ENCODE results near the gene BOK. TPM values are rescaled to one million over a fixed set of nuclear protein-coding genes. Genes with fewer than 3 reads are reported as not detected.

Gene BOK
- total and polyA plus RNA-seq, 4 donors, result 11.3 to 82.1 (median 44.0) TPM

DNA sequence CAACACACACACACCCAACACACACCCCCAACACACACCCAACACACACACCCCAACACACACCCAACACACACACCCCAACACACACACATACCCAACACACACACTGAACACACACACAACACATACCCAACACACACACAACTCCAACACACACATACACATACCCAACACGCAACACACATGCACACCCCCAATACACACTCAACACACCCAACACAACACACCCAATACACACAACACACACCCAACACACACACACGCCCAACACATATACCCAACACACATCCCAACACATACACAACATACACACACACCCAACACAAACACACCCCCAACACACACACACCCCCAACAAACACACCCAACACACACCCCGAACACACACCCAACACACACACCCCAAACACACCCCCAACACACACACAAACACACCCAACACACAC, 42.0 kb upstream of the BOK start:
- H3K9ac ChIP-seq (ENCODE audit: low read depth in 1 of 2, low read length in 2 of 2), result no peak overlapping the region
- H3K4me1 ChIP-seq (ENCODE audit: control insufficient read depth in 4 of 4, insufficient read depth in 4 of 4, low read length in 3 of 4), result no peaks in the 10 kb centered on the region
- 96% methylated on average over 3 of the region's 3 CpGs for WGBS
- TF ChIP-seq HNF4G (IDR thresholded peaks at IDR 0.05), result no peak
- no peak for TF ChIP-seq FOXA1 (IDR thresholded peaks at IDR 0.05)
- no peak for TF ChIP-seq HNF4A (conservative IDR thresholded peaks at IDR 0.05)
- TF ChIP-seq RXRA (IDR thresholded peaks at IDR 0.05), result no peak
- TF ChIP-seq, protein P1, sequence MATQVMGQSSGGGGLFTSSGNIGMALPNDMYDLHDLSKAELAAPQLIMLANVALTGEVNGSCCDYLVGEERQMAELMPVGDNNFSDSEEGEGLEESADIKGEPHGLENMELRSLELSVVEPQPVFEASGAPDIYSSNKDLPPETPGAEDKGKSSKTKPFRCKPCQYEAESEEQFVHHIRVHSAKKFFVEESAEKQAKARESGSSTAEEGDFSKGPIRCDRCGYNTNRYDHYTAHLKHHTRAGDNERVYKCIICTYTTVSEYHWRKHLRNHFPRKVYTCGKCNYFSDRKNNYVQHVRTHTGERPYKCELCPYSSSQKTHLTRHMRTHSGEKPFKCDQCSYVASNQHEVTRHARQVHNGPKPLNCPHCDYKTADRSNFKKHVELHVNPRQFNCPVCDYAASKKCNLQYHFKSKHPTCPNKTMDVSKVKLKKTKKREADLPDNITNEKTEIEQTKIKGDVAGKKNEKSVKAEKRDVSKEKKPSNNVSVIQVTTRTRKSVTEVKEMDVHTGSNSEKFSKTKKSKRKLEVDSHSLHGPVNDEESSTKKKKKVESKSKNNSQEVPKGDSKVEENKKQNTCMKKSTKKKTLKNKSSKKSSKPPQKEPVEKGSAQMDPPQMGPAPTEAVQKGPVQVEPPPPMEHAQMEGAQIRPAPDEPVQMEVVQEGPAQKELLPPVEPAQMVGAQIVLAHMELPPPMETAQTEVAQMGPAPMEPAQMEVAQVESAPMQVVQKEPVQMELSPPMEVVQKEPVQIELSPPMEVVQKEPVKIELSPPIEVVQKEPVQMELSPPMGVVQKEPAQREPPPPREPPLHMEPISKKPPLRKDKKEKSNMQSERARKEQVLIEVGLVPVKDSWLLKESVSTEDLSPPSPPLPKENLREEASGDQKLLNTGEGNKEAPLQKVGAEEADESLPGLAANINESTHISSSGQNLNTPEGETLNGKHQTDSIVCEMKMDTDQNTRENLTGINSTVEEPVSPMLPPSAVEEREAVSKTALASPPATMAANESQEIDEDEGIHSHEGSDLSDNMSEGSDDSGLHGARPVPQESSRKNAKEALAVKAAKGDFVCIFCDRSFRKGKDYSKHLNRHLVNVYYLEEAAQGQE (IDR thresholded peaks at IDR 0.05), result no peak
- TF ChIP-seq GABPA (IDR thresholded peaks at IDR 0.05 in 1 of 2, conservative IDR thresholded peaks at IDR 0.05 in 1 of 2), result no peak
- TF ChIP-seq JUND (IDR thresholded peaks at IDR 0.05), result no peak
- TF ChIP-seq, protein P2, sequence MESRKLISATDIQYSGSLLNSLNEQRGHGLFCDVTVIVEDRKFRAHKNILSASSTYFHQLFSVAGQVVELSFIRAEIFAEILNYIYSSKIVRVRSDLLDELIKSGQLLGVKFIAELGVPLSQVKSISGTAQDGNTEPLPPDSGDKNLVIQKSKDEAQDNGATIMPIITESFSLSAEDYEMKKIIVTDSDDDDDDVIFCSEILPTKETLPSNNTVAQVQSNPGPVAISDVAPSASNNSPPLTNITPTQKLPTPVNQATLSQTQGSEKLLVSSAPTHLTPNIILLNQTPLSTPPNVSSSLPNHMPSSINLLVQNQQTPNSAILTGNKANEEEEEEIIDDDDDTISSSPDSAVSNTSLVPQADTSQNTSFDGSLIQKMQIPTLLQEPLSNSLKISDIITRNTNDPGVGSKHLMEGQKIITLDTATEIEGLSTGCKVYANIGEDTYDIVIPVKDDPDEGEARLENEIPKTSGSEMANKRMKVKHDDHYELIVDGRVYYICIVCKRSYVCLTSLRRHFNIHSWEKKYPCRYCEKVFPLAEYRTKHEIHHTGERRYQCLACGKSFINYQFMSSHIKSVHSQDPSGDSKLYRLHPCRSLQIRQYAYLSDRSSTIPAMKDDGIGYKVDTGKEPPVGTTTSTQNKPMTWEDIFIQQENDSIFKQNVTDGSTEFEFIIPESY (IDR thresholded peaks at IDR 0.05), result no peak
- no peak for TF ChIP-seq RAD21 (IDR thresholded peaks at IDR 0.05)
- TF ChIP-seq SP1 (IDR thresholded peaks at IDR 0.05), result no peak
- H3K27ac ChIP-seq (ENCODE audit: low read depth in 1 of 2, low read length in 2 of 2), result no peak overlapping the region
- DNase-seq (ENCODE audit: low spot score), result no peak
- H3K4me3 ChIP-seq (ENCODE audit: low read depth in 1 of 3, low read length in 3 of 3), result no peak overlapping the region
- no peaks in the 10 kb centered on the region for H3K9me3 ChIP-seq (ENCODE audit: control insufficient read depth in 4 of 4, low read length in 3 of 4)
- H3K36me3 ChIP-seq (ENCODE audit: control insufficient read depth in 4 of 4, insufficient read depth in 3 of 4, low read depth in 1 of 4, low read length in 3 of 4), result no peaks in the 10 kb centered on the region
- no peaks in the 10 kb centered on the region for H3K27me3 ChIP-seq (ENCODE audit: control insufficient read depth in 4 of 4, insufficient read depth in 4 of 4, low read length in 3 of 4)

DNA sequence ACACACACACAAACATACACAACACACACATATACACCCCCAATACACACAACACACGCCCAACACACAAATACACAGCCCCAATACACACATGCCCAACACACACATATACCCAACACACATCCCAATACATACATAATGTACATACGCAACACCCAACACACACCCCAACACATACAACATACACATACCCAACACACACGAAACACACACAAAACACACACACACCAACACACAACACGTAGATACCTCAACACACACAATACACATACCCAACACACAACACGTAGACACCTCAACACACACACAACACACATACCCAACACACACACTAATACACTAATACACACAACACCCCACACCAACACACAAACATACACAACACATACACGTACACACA, 41.2 kb upstream of the BOK start:
- 94% methylated on average over 6 of the region's 6 CpGs for WGBS
- TF ChIP-seq GABPA (IDR thresholded peaks at IDR 0.05 in 1 of 2, conservative IDR thresholded peaks at IDR 0.05 in 1 of 2), result no peak
- TF ChIP-seq, protein P1 (IDR thresholded peaks at IDR 0.05), result no peak
- no peak for DNase-seq (ENCODE audit: low spot score)
- no peak overlapping the region for H3K4me3 ChIP-seq (ENCODE audit: low read depth in 1 of 3, low read length in 3 of 3)
- no peak overlapping the region for H3K27ac ChIP-seq (ENCODE audit: low read depth in 1 of 2, low read length in 2 of 2)
- no peak overlapping the region for H3K9ac ChIP-seq (ENCODE audit: low read depth in 1 of 2, low read length in 2 of 2)
- no peaks in the 10 kb centered on the region for H3K36me3 ChIP-seq (ENCODE audit: control insufficient read depth in 4 of 4, insufficient read depth in 3 of 4, low read depth in 1 of 4, low read length in 3 of 4)
- H3K4me1 ChIP-seq (ENCODE audit: control insufficient read depth in 4 of 4, insufficient read depth in 4 of 4, low read length in 3 of 4), result no peaks in the 10 kb centered on the region
- H3K9me3 ChIP-seq (ENCODE audit: control insufficient read depth in 4 of 4, low read length in 3 of 4), result no peaks in the 10 kb centered on the region
- H3K27me3 ChIP-seq (ENCODE audit: control insufficient read depth in 4 of 4, insufficient read depth in 4 of 4, low read length in 3 of 4), result no peaks in the 10 kb centered on the region

Data from liver (tissue), 9 donors.